ENCODE results near the gene FGF8. TPM values are rescaled to one million over a fixed set of nuclear protein-coding genes. Genes with fewer than 3 reads are reported as not detected.

FGF8 gene
- total and polyA plus RNA-seq, 2 of the 8 experiments (the other 6 are each of a cell fraction or from before 2014, with no cell fraction given), result 1.1 to 3.9 TPM

GRCh38 chr10:101745074-101745696, 30.7 kb downstream of the FGF8 start:
- H2AFZ ChIP-seq (ENCODE audit: low read length), result no peak overlapping the region
- H2BK5ac ChIP-seq (ENCODE audit: low read depth, low read length), result no peak overlapping the region
- H2BK12ac ChIP-seq (ENCODE audit: low read depth, low read length), result no peak overlapping the region
- no peak overlapping the region for H3K4ac ChIP-seq (replicated peaks; ENCODE audit: insufficient read length, low read depth, low read length)
- H2BK120ac ChIP-seq (replicated peaks; ENCODE audit: low read depth, low read length), result no peak overlapping the region
- peaks cover 0 to 2% (median 0%) of the 10 kb centered on the region in 4 experiments; a peak in 1 of 7 replicates for H3K27me3 ChIP-seq (replicated peaks in 1 of 4; ENCODE audit: control insufficient read depth in 3 of 4, extremely low read depth in 1 of 4, insufficient read depth in 3 of 4, low read length in 3 of 4)
- ChIA-PET CTCF (ENCODE audit: partially characterized antibody) (interaction anchor here (0.6 to 1.8 kb wide), 6 partner anchors 14 to 265 kb away, joined by 3 to 9 read pairs (median 4); partner anchors contain the start of gene NPM3), POLR2A (ENCODE audit: partially characterized antibody) (interaction anchor here (1.2 kb wide), 1 partner anchor 18 kb away, joined by 3 read pairs; no protein-coding TSS in a partner anchor)
- H2BK15ac ChIP-seq (ENCODE audit: low read length), result no peak overlapping the region
- no peak overlapping the region for H4K91ac ChIP-seq (replicated peaks; ENCODE audit: insufficient read length, low read length)
- H3K79me2 ChIP-seq (ENCODE audit: control insufficient read depth in 1 of 2, insufficient read depth in 2 of 2, low read length in 2 of 2), result no peaks in the 10 kb centered on the region
- no peak for DNase-seq (ENCODE audit: low read depth in 1 of 2, low spot score in 2 of 2)
- no peak overlapping the region for H4K8ac ChIP-seq (ENCODE audit: extremely low read depth, insufficient read depth, low read length)
- H3K14ac ChIP-seq (ENCODE audit: insufficient read length), result no peak overlapping the region
- no peak overlapping the region for H3K9ac ChIP-seq (replicated peaks in 1 of 4; ENCODE audit: extremely low read depth in 1 of 4, low read depth in 3 of 4, low read length in 3 of 4)
- H3K18ac ChIP-seq (ENCODE audit: extremely low read depth, low read length), result no peak overlapping the region
- H3K4me3 ChIP-seq (ENCODE audit: extremely low read depth in 1 of 4, insufficient read depth in 2 of 4, low read depth in 3 of 4, low read length in 4 of 4), result no peak overlapping the region
- H4K5ac ChIP-seq (ENCODE audit: insufficient read length, low read depth, low read length), result no peak overlapping the region
- no peak overlapping the region for H3K27ac ChIP-seq (ENCODE audit: low read depth, low read length)
- 83% methylated on average over 9 of the region's 9 CpGs; no CpG with 5 or more reads in 1 of the 2 experiments for WGBS, 2 experiments (ENCODE audit: extremely low coverage in 1 of 2, insufficient coverage in 1 of 2, insufficient read length in 1 of 2, insufficient replicate concordance in 2 of 2, low coverage in 1 of 2, low lambda C conversion rate in 2 of 2, missing lambda C conversion rate in 1 of 2)
- H3K9me3 ChIP-seq (ENCODE audit: insufficient read depth in 2 of 2, low read depth in 1 of 2, low read length in 1 of 2), result no peaks in the 10 kb centered on the region
- no peaks in the 10 kb centered on the region for H4K20me1 ChIP-seq (replicated peaks in 1 of 2; ENCODE audit: control insufficient read depth in 1 of 2, insufficient read depth in 2 of 2, low read length in 2 of 2)
- no peak overlapping the region for H2BK20ac ChIP-seq (ENCODE audit: low read length)
- H3K79me1 ChIP-seq (ENCODE audit: low read depth, low read length), result no peaks in the 10 kb centered on the region
- H3K4me2 ChIP-seq (ENCODE audit: insufficient read depth in 1 of 2, low read depth in 2 of 2, low read length in 2 of 2), result no peak overlapping the region
- FAIRE-seq, result no peak
- peaks cover 0 to 6% (median 2%) of the 10 kb centered on the region in 4 experiments; a peak in 3 of 7 replicates for H3K4me1 ChIP-seq (replicated peaks in 1 of 4; ENCODE audit: control insufficient read depth in 3 of 4, insufficient read depth in 4 of 4, low read length in 3 of 4)
- H3K56ac ChIP-seq (replicated peaks; ENCODE audit: insufficient read length, low read depth, low read length), result no peak overlapping the region
- no peaks in the 10 kb centered on the region for H3K36me3 ChIP-seq (ENCODE audit: control insufficient read depth in 2 of 4, insufficient read depth in 4 of 4, low read length in 3 of 4)
- no peak overlapping the region for H3K23ac ChIP-seq (ENCODE audit: insufficient read length)
- no peak overlapping the region for H2AK5ac ChIP-seq (ENCODE audit: low read depth, low read length)
- no peaks in the 10 kb centered on the region for H3K23me2 ChIP-seq (ENCODE audit: low read depth, low read length)
- TF ChIP-seq RBBP5 (IDR thresholded peaks at IDR 0.05; ENCODE audit: borderline replicate concordance, low read depth, low read length) (no peak), BACH1 (IDR thresholded peaks at IDR 0.05; ENCODE audit: low read length) (no peak), HDAC6 (IDR thresholded peaks at IDR 0.05; ENCODE audit: low read depth, low read length) (no peak), RFX5 (IDR thresholded peaks at IDR 0.05; ENCODE audit: borderline replicate concordance, low read depth, low read length) (no peak), USF2 (IDR thresholded peaks at IDR 0.05; ENCODE audit: low read length) (no peak), KDM4A (IDR thresholded peaks at IDR 0.05; ENCODE audit: low read depth, low read length, severe bottlenecking) (no peak), NANOG (IDR thresholded peaks at IDR 0.05; ENCODE audit: insufficient read depth, low read depth, low read length, poor library complexity, severe bottlenecking) (no peak), BRCA1 (IDR thresholded peaks at IDR 0.05; ENCODE audit: low read depth, low read length) (no peak), E2F6 (IDR thresholded peaks at IDR 0.05) (no peak), CREB1 (IDR thresholded peaks at IDR 0.05) (no peak), SRF (IDR thresholded peaks at IDR 0.05; ENCODE audit: low read depth, low read length) (no peak), KDM5A (IDR thresholded peaks at IDR 0.05; ENCODE audit: low read length) (no peak)

All from H1 (cell line).